Hepatocyte (in vitro differentiated cells): ENCODE measurements around the gene VILL.
"Not testable (repeated sequence)": the region's sequence is repeated elsewhere in the genome, so short reads cannot be mapped to it uniquely, and the experiment has no call there.

ENCODE experiments used
- CTCF ChIP-seq: fragments of 200-600 bp; sonication (generic); IDR thresholded peaks from 2 replicates; pipeline ENCODE4 v1.5.1; 2016; ENCODE audit warnings: antibody characterized with exemption, mild to moderate bottlenecking; ENCODE audit not compliant: poor library complexity
- EZH2 ChIP-seq: fragments of 200-600 bp; sonication (generic); IDR thresholded peaks from 2 replicates; pipeline ENCODE4 v1.6.1; 2016; ENCODE audit warnings: antibody characterized with exemption, mild to moderate bottlenecking, borderline replicate concordance
- EZH2phosphoT487 ChIP-seq: fragments of 200-600 bp; sonication (generic); IDR thresholded peaks from one replicate; pipeline ENCODE4 v1.6.1; 2018; ENCODE audit warnings: antibody characterized with exemption, mild to moderate bottlenecking, low read depth, moderate library complexity; ENCODE audit not compliant: unreplicated experiment, severe bottlenecking

- TF ChIP-seq CTCF, EZH2phosphoT487, EZH2: not testable (repeated sequence)
These were observed 43.0 kb downstream of the VILL start for GRCh38 chr3:38033586-38033985.
